Measurements from ENCODE around the gene GPRC5A. TPM values are rescaled to one million over a fixed set of nuclear protein-coding genes. Genes with fewer than 3 reads are reported as not detected.

The GPRC5A gene
- total and polyA plus RNA-seq, 2 experiments from 2014 or later: 37.8 to 84.8 TPM

DNA sequence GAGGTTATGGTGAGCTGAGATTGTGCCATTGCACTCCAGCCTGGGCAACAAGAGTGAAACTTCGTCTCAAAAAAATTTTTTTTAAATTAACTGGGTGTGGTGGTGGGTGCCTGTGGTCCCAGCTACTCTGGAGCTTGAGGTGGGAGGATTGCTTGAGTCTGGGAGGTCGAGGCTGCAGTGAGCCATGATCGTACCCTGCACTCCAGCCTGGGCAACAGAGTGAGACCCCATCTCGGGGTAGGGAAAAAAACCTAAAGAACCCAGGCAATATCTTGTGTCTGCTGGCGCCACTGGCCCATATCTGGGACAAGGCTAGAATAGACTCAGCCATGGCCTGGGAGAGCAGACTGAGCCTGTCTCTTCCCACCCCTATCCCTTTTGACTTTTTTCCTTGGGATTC lies 9.1 kb upstream of the GPRC5A start:
- H3K27me3 ChIP-seq (replicated peaks; ENCODE audit: insufficient read depth): no peaks in the 10 kb centered on the region
- no peaks in the 10 kb centered on the region for H3K36me3 ChIP-seq (ENCODE audit: low read depth)
- peaks cover 27% of the 10 kb centered on the region for H3K4me1 ChIP-seq (ENCODE audit: insufficient read depth)
- WGBS, 2 experiments (ENCODE audit: low coverage in 1 of 2, low lambda C conversion rate in 2 of 2, missing lambda C conversion rate in 2 of 2): 95 to 97% methylated on average over 5 of the region's 5 CpGs
- no peak overlapping the region for H3K27ac ChIP-seq
- no peak overlapping the region for H3K4me2 ChIP-seq (ENCODE audit: unreplicated experiment)
- H3K9ac ChIP-seq: no peak overlapping the region
- DNase-seq: no peak
- H3K9me3 ChIP-seq (ENCODE audit: low read depth): no peaks in the 10 kb centered on the region
- no peak for TF ChIP-seq EZH2 (IDR thresholded peaks at IDR 0.05; ENCODE audit: insufficient read depth, poor library complexity, severe bottlenecking)
- no peak for TF ChIP-seq EZH2phosphoT487 (IDR thresholded peaks at IDR 0.05; ENCODE audit: insufficient read depth, low read depth)
- in situ Hi-C loops (cut with MboI): no loop called here
- H2AFZ ChIP-seq: no peak overlapping the region
- no peak overlapping the region for H3K4me3 ChIP-seq
- H4K20me1 ChIP-seq (ENCODE audit: insufficient read depth): no peaks in the 10 kb centered on the region
- H3F3A ChIP-seq (ENCODE audit: insufficient read depth): peaks cover 19% of the 10 kb centered on the region; the same call in 1 of the 2 replicates
- H3K9me2 ChIP-seq (ENCODE audit: insufficient read depth): no peaks in the 10 kb centered on the region
- H3K79me2 ChIP-seq (ENCODE audit: insufficient read depth): no peaks in the 10 kb centered on the region

DNA sequence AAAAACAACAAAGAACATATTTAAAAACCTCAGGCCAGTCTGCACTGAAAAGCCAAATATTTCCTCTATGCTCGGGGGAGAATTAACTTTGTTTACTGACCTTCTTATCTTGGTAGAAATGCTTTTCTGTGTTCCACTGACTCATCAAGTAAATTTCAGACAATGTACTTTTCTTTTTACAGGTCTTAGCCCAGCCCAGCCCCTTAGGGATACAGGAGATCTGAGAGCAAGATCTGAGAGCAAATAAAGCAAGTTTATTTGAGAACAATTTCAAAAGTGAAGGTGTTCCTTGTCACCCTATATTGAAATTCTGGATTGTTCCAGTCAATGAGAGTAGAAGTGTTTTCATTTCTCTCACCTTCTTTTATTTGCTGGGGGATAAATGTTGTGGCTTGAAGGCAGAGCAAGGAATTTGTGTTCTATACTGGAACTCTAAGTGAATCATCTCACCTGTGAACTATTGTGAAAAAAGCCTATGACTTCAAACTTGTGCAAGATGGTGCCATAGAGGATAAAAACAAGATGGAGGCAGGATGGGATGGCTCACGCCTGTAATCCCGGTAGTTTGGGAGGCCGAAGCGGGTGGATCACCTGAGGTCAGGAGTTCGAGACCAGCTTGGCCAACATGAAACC lies 7.9 kb upstream of the GPRC5A start:
- Histone ChIP-seq H3K9me3 (ENCODE audit: low read depth) (no peaks in the 10 kb centered on the region), H2AFZ (no peak overlapping the region), H3K27me3 (replicated peaks; ENCODE audit: insufficient read depth) (no peaks in the 10 kb centered on the region), H3K9ac (no peak overlapping the region), H3K4me3 (no peak overlapping the region), H3K79me2 (ENCODE audit: insufficient read depth) (no peaks in the 10 kb centered on the region), H3K9me2 (ENCODE audit: insufficient read depth) (no peaks in the 10 kb centered on the region), H4K20me1 (ENCODE audit: insufficient read depth) (no peaks in the 10 kb centered on the region), H3K36me3 (ENCODE audit: low read depth) (no peaks in the 10 kb centered on the region), H3K4me2 (ENCODE audit: unreplicated experiment) (peak overlapping the region; percentile 32), H3K4me1 (ENCODE audit: insufficient read depth) (peaks cover 19% of the 10 kb centered on the region), H3K27ac (peak overlapping the region; percentile 43), H3F3A (ENCODE audit: insufficient read depth) (peaks cover 11% of the 10 kb centered on the region; the same call in 1 of the 2 replicates)
- peak; percentile 35 for DNase-seq
- in situ Hi-C loops (cut with MboI): no loop called here
- 78 to 84% methylated on average over 6 of the region's 6 CpGs for WGBS, 2 experiments (ENCODE audit: low coverage in 1 of 2, low lambda C conversion rate in 2 of 2, missing lambda C conversion rate in 2 of 2)
- no peak for TF ChIP-seq EZH2phosphoT487 (IDR thresholded peaks at IDR 0.05; ENCODE audit: insufficient read depth, low read depth)
- TF ChIP-seq EZH2 (IDR thresholded peaks at IDR 0.05; ENCODE audit: insufficient read depth, poor library complexity, severe bottlenecking): no peak

DNA sequence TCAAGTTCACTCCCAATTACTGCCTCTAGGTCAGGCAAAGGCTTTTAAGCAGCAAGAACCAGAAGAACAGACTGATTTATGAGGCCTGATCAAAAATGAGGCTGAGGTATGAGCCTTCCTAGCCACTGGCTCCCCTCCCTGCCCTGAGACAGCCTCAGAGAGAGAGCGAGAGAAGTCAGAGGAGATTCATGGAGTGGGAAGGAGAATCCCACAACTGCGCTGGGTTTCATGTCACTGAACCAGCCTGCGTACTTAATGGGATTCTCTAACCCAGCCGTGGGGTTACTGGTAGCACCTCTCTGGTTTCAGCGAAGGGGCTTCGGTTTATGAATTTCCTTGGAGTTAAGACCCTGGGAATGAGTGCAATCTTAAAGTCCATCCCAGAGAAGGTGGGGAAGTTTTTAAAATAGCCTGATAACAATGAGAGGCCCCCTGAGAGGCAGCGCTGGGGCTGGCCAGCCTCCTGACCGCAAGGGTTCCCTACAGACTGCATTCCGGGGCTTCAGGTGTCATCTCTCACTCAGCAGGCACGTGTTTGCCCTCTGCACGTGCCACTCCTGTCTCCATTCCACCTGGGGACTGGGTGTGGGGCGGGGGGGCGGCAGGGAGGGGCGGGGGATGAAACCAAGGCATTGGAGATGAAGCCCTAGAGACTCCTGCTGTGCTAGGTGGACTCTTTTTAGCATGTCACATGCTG lies 6.1 kb upstream of the GPRC5A start:
- Histone ChIP-seq H4K20me1 (ENCODE audit: insufficient read depth) (no peaks in the 10 kb centered on the region), H3K4me2 (ENCODE audit: unreplicated experiment) (no peak overlapping the region), H3K9me3 (ENCODE audit: low read depth) (no peaks in the 10 kb centered on the region), H3K9ac (no peak overlapping the region), H3K4me3 (no peak overlapping the region), H3K36me3 (ENCODE audit: low read depth) (no peaks in the 10 kb centered on the region), H3K79me2 (ENCODE audit: insufficient read depth) (no peaks in the 10 kb centered on the region), H2AFZ (no peak overlapping the region), H3K27me3 (replicated peaks; ENCODE audit: insufficient read depth) (no peaks in the 10 kb centered on the region), H3K4me1 (ENCODE audit: insufficient read depth) (peaks cover 19% of the 10 kb centered on the region), H3F3A (ENCODE audit: insufficient read depth) (peaks cover 19% of the 10 kb centered on the region; the same call in 1 of the 2 replicates), H3K27ac (no peak overlapping the region), H3K9me2 (ENCODE audit: insufficient read depth) (no peaks in the 10 kb centered on the region)
- 63 to 71% methylated on average over 11 to 14 of the region's 14 CpGs for WGBS, 2 experiments (ENCODE audit: low coverage in 1 of 2, low lambda C conversion rate in 2 of 2, missing lambda C conversion rate in 2 of 2)
- DNase-seq: no peak
- in situ Hi-C loops (cut with MboI): no loop called here
- TF ChIP-seq EZH2 (IDR thresholded peaks at IDR 0.05; ENCODE audit: insufficient read depth, poor library complexity, severe bottlenecking) (no peak), EZH2phosphoT487 (IDR thresholded peaks at IDR 0.05; ENCODE audit: insufficient read depth, low read depth) (no peak)

DNA sequence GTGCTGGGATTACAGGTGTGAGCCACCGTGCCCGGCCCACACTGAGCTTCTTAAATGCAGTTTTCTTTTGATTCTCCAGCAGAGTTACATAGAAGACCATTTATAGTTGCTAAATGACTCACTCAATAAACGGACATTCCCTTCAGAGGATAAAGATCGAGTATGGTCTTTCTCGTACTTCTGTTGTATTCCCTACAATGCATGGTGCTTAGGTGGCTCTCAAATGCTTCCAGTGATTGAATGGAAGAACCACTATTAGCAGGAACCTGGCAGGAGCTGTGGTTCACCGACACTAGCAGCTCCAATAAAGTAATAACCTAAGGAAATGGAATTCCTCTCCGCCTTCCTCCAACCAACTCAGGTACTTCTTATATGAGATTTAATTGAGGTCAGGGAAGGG lies 3.9 kb upstream of the GPRC5A start:
- Histone ChIP-seq H3K9ac (no peak overlapping the region), H3K4me1 (ENCODE audit: insufficient read depth) (peaks cover 7% of the 10 kb centered on the region), H3F3A (ENCODE audit: insufficient read depth) (peaks cover 26% of the 10 kb centered on the region), H3K36me3 (ENCODE audit: low read depth) (no peaks in the 10 kb centered on the region), H3K9me2 (ENCODE audit: insufficient read depth) (no peaks in the 10 kb centered on the region), H3K27ac (no peak overlapping the region), H3K27me3 (replicated peaks; ENCODE audit: insufficient read depth) (no peaks in the 10 kb centered on the region), H2AFZ (no peak overlapping the region), H3K9me3 (ENCODE audit: low read depth) (no peaks in the 10 kb centered on the region), H3K4me3 (no peak overlapping the region), H3K4me2 (ENCODE audit: unreplicated experiment) (no peak overlapping the region), H3K79me2 (ENCODE audit: insufficient read depth) (peaks cover 9% of the 10 kb centered on the region), H4K20me1 (ENCODE audit: insufficient read depth) (no peaks in the 10 kb centered on the region)
- DNase-seq: no peak
- in situ Hi-C loops (cut with MboI): no loop called here
- TF ChIP-seq EZH2 (IDR thresholded peaks at IDR 0.05; ENCODE audit: insufficient read depth, poor library complexity, severe bottlenecking): no peak
- 76 to 77% methylated on average over 7 of the region's 7 CpGs for WGBS, 2 experiments (ENCODE audit: low coverage in 1 of 2, low lambda C conversion rate in 2 of 2, missing lambda C conversion rate in 2 of 2)

All from GM23248 (cell line).